ENCODE measurements around the gene TRIO.
"Not testable (repeated sequence)": the region's sequence is repeated elsewhere in the genome, so short reads cannot be mapped to it uniquely, and the experiment has no call there.

Gene TRIO

DNA sequence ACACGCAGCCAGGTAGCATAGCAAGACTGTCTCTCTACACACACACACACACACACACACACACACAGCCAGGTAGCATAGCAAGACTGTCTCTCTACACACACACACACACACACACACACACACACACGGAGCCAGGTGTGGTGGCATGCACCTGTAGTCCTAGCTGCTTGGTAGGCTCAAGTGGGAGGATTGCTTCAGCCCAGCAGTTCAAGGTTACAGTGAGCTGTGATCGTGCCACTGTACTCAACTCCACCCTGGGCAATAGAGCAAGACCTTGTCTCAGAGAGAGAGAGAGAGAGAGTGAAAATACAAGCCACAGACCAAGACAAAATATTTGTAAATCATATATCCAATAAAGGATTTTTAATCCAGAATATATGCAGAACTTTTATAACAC lies 64.3 kb downstream of the TRIO start:
- DNase-seq (ENCODE audit: low read depth in 1 of 2, low spot score in 1 of 2), result not testable (repeated sequence)

DNA sequence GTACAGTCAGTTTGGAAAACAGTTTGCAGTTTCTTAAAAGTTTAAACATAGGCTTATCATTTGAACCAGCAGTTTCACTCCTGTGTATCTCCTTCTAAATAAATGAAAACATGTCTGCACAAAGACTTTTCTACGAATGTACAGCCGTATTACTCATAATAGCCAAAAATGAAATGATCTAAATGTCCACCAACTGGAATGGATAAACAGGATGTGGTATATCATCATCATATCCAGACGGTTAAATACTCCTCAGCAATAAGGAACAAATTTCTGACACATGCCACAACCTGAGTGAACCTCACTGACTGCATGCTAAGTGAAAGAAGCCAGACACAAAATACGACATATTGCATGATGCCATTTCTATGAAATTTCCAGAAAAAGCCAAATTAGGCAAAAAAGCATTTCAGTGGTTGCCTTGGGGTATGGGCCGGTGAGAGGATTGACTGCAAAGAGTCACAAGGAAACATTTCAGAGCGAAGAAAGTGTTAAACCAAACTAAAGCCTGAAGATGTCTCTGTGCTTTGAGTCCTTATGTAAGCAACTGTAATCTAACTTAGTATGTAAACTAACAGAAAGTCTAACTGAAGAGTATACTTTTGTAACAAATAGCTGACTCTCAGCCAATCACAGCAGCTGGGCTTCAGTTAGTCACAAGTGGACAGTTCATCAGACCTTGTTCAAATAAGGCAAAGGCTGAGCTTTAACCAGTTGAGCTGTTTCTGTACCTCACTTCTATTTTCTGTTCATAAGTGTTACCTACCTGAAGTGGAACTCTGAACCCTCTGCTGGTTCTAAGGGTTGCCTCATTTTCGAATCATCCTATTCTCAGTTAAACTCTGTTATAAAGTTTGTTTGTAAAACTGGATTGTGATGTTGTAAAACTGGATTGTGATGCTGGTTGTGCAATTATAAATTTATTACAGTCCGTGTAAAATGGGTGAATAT lies 65.2 kb downstream of the TRIO start:
- no peak for DNase-seq (ENCODE audit: low read depth in 1 of 2, low spot score in 1 of 2)

GRCh38 chr5:14209222-14209822 lies 66.2 kb downstream of the TRIO start:
- DNase-seq (ENCODE audit: low read depth in 1 of 2, low spot score in 1 of 2), result no peak

DNA sequence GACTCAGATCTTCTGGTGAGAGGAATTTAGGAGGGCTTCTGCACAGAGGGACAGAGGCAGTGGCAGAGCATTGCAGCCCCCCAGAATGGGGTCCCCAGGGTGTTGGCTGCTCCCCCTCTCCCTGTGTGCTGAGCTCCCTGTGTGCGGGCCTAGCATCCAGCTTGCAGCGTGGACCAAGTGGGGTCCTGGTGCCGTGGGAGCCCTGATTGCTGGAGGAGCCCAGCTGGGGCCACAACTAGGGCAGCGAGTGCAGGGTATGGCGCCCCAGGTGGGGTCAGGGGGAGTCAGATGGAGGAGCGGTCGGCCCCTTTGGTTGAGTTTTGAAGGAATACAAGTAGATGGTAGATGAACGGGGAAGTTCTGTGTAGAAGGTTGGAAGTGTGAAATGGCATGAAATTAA lies 66.7 kb downstream of the TRIO start:
- no peak for DNase-seq (ENCODE audit: low read depth in 1 of 2, low spot score in 1 of 2)

- no peak for DNase-seq (ENCODE audit: low read depth in 1 of 2, low spot score in 1 of 2)
These were observed 67.6 kb downstream of the TRIO start for GRCh38 chr5:14210729-14211128.

GRCh38 chr5:14211818-14212803 lies 69.0 kb downstream of the TRIO start:
- DNase-seq (ENCODE audit: low read depth in 1 of 2, low spot score in 1 of 2), result no peak

- no peak for DNase-seq (ENCODE audit: low read depth in 1 of 2, low spot score in 1 of 2)
These were observed 69.7 kb downstream of the TRIO start for GRCh38 chr5:14212838-14213237.

GRCh38 chr5:14213253-14213652 lies 70.1 kb downstream of the TRIO start:
- no peak for DNase-seq (ENCODE audit: low read depth in 1 of 2, low spot score in 1 of 2)

- DNase-seq (ENCODE audit: low read depth in 1 of 2, low spot score in 1 of 2), result no peak
These were observed 70.9 kb downstream of the TRIO start for GRCh38 chr5:14213813-14214585.

DNA sequence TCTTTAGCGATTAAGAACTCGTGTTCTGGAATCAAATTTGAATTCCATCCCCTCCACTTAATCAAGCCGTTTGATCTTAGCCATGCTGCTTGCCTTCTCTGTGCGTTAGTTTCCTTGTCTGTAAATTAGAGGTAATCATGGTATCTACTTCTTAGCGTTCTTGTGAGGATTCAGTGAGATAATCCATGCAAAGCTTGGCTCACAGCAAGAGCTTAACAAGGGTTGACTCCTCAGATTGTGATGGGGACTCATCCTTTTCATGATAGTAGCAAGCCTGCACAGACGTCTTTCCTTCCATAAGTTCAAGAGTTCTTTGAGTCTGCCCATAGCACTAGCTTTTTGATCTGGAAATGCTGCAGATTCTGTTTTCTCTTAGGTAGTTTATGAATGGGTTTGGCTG lies 72.8 kb downstream of the TRIO start:
- no peak for DNase-seq (ENCODE audit: low read depth in 1 of 2, low spot score in 1 of 2)

- no peak for DNase-seq (ENCODE audit: low read depth in 1 of 2, low spot score in 1 of 2)
These were observed 73.2 kb downstream of the TRIO start for GRCh38 chr5:14216372-14216771.

DNA sequence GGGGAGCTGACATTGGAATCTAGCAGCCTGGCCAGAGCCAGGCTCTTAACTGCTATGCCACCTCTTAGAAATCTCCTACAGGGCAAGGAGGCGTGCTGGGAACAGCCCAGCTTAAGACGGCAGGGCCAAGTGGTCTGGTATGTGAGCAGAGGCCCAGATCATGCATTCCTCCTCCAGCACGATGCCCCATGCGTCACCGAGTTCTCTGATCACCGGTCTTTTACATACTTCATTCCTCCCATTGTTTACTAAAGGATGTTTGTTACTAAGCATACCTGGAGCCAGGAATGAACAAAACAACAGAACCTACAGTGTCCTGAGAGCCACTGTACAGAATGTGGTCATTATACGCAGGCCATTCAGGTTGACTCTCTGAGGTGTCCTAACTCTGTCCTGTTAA lies 73.8 kb downstream of the TRIO start:
- DNase-seq (ENCODE audit: low read depth in 1 of 2, low spot score in 1 of 2), result no peak

- DNase-seq (ENCODE audit: low read depth in 1 of 2, low spot score in 1 of 2), result no peak
These were observed 74.4 kb downstream of the TRIO start for GRCh38 chr5:14217587-14217986.

DNA sequence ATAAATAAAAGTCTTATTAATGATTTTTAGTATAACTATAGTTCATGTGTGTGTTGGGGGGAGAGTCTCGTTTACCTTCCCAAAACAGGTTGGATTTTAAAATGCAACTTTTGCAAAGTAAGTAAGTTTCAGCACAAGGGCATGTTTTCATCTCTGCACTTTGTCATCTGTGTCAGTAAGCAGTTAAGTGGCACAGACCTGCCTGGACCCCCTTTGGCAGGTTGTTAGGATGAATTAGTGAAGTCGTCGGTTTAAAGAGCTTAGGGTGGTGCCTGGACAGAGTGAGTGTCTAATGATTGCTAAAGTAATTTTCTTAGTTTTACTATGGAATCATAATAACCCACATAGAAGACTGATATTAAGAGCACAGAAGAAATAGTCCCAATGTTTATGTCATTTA lies 74.9 kb downstream of the TRIO start:
- DNase-seq (ENCODE audit: low read depth in 1 of 2, low spot score in 1 of 2), result no peak

DNA sequence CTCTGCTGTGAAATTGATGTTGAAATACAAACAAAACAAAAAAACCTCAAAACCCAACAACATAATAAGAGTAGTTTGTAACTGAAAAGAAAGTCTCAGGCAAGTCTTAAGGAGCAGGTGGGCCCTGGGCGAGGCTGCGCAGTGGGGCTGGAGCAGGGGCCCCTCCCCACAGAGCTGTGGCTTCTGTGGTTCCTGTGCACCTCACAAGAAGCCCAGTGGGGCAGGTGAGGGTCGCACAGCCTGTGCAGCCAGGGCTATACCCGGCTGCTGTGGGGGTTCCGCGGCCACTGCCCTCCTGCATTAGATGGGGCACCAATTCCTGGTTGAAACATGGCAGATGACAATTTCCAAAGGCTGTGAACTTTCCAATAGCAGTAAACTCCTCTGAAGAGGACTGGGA lies 75.3 kb downstream of the TRIO start:
- DNase-seq (ENCODE audit: low read depth in 1 of 2, low spot score in 1 of 2), result no peak

DNA sequence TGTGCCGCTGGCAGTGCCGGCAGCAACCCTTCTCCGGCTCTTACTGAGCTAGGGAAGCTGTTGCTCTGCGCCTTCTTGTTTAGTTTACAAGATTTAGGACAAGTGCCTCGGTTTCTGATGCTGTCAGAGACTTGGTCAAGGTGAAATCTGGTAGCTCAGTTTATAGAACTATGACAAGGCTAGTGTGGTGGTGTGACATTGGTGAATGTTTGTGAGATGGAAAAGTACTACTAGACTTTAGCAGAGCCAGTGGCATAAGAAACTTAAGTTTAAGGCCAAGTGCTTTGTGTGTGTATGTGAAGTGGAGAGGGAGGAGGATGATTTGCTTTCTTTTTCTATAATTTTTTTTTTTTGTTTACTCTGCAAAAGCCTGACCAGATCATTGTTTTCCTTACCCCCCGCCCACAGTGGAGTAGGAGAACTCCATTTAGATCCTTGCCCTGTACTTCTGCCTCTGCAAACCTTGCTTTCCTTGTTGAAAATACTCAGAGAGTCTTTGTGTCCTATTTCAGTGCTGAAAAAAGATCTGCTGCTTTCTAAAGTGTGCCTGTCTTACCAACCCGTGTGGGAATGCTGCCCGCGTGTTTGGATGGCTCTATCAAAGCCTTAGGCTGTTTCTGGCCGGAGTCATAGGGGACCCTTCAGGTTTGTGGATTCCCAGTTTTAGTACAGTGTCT lies 75.9 kb downstream of the TRIO start:
- no peak for DNase-seq (ENCODE audit: low read depth in 1 of 2, low spot score in 1 of 2)

DNA sequence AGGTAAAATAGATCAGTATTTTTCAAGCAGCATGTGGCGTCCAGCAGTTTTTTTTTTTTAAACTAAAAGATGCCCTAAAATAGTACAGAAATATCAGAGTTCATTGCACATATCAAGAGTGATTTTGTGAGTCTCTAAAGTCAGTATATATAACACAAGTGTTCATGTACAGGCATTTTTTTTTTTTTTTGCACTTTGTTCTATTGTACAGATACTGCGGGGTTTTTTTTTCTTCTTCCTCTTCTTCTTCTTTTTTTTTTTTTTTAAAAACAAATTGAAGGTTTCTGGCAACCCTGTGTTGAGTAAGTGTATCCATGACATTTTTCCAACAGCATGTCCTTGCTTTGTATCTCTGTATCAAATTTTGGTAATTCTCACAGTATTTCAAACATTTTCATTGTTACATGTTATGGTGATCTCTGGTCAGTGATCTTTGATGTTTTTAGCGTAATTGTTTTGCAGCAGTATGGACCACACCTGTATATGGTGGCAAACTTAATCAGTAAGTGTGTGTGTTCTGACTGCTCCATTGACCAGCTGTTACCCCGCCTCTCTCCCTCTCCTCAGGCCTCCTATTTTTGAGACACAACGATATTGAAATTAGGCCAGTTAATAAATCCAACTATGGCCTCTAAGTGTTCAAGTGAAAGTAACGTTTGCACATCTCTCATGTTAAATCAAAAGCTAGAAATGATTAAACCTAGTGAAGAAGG lies 76.8 kb downstream of the TRIO start:
- no peak for DNase-seq (ENCODE audit: low read depth in 1 of 2, low spot score in 1 of 2)

- no peak for DNase-seq (ENCODE audit: low read depth in 1 of 2, low spot score in 1 of 2)
These were observed 77.5 kb downstream of the TRIO start for GRCh38 chr5:14220642-14221041.

DNA sequence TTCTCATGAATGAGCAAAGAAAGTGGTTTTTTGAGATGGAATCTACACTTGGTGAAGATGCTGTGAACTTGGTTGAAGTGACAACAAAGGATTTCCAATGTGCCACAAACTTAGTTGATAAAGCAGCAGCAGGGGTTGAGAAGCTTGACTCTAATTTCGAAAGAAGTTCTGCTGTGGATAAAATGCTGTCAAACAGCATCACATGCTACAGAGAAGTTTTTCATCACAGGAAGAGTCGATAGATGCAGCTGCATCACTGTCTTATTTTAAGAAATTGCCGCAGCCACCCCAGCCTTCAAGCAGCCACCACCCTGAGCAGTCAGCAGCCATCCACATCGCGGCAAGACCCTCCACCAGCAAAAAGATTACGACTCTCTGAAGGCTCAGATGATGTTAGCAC lies 78.6 kb downstream of the TRIO start:
- DNase-seq (ENCODE audit: low read depth in 1 of 2, low spot score in 1 of 2), result no peak

DNA sequence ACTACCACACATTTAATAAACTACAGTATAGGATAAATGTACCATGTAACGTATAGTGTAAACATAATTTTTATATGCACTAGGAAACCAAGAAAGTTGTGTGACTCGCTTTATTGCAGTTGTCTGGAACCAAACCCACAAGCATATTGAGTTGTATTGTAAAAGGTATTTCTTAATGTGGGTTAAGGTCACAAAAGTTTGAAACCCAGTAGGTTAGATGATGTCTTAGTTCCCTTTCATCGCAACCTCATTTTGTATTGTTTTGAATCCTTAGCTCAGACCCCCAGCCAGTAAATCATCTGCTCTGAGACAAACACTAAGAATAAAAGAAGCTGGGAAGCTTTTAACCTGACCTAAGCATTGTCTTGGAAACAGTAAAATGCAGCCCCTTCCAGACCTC lies 79.1 kb downstream of the TRIO start:
- DNase-seq (ENCODE audit: low read depth in 1 of 2, low spot score in 1 of 2), result no peak
